Activated gamma-delta T cell treated with Interleukin-2 at 50 U/mL for 16 hours (primary cell): ENCODE measurements around the gene INS.

ENCODE experiments used
- DNase-seq: peaks from one replicate; pipeline ENCODE4 v3.0.0-alpha.2; 2020

INS gene

GRCh38 chr11:2160736-2161259 lies at the start of gene INS:
TSS of gene INS (minus strand) at chr11:2161209. CDS start at chr11:2160971, 238 bp downstream.
- DNase-seq = no peak

GRCh38 chr11:2210366-2211112 lies 49.5 kb upstream of the INS start:
- no peak for DNase-seq

- peak; percentile 3 for DNase-seq
These were observed 48.9 kb upstream of the INS start for GRCh38 chr11:2209900-2210321.

GRCh38 chr11:2209370-2209801 lies 48.4 kb upstream of the INS start:
- no peak for DNase-seq

GRCh38 chr11:2208691-2209369 lies 47.8 kb upstream of the INS start:
- no peak for DNase-seq

GRCh38 chr11:2207773-2208621 lies 47.0 kb upstream of the INS start:
- DNase-seq = no peak

GRCh38 chr11:2207212-2207611 lies 46.2 kb upstream of the INS start:
- peak; percentile 3 for DNase-seq

GRCh38 chr11:2205981-2206690 lies 45.1 kb upstream of the INS start:
- peak; percentile 2 for DNase-seq

- DNase-seq = peak; percentile 2
These were observed 44.3 kb upstream of the INS start for GRCh38 chr11:2205214-2205720.

- DNase-seq = no peak
These were observed 43.6 kb upstream of the INS start for GRCh38 chr11:2204361-2205213.

GRCh38 chr11:2203440-2204259 lies 42.6 kb upstream of the INS start:
- DNase-seq = no peak

GRCh38 chr11:2202900-2203439 lies 42.0 kb upstream of the INS start:
- no peak for DNase-seq

GRCh38 chr11:2202071-2202899 lies 41.3 kb upstream of the INS start:
- no peak for DNase-seq

GRCh38 chr11:2201542-2201941 lies 40.5 kb upstream of the INS start:
- no peak for DNase-seq

GRCh38 chr11:2200957-2201519 lies 40.0 kb upstream of the INS start:
- no peak for DNase-seq

GRCh38 chr11:2200536-2200935 lies 39.5 kb upstream of the INS start:
- no peak for DNase-seq

GRCh38 chr11:2199466-2200341 lies 38.7 kb upstream of the INS start:
- DNase-seq = no peak
